Right lobe of liver (tissue), 4 donors: ENCODE data around the gene WTAP.

Experiments used
- CTCF ChIP-seq, 4 donors: fragments of 200-600 bp in 3 of 4; fragments of 450-650 bp in 1 of 4; IDR thresholded peaks; one replicate each; pipeline versions ENCODE4 v1.5.1 to v1.8.0; 2016 to 2022; ENCODE audit warnings: antibody characterized with exemption in 4 of 4, mild to moderate bottlenecking in 2 of 4
- POLR2A ChIP-seq: fragments of 450-650 bp; IDR thresholded peaks from one replicate; pipeline ENCODE4 v1.6.1; 2017; ENCODE audit warnings: antibody characterized with exemption, mild to moderate bottlenecking
- donor health status: DM: no; HTN: no; CAD: no.
- donor health status: DM: no; HTN: no; CAD: no.
- donor health status: DM: no; HTN: yes; CAD: no.

GRCh38 chr6:159761129-159761872 lies 34.0 kb downstream of the WTAP start:
- TF ChIP-seq CTCF (IDR thresholded peaks at IDR 0.05) (no peak), POLR2A (no peak)
